NCI-H82 treated with DMSO at 0.1 percent for 48 hours (cell line): ENCODE results near the gene APIP.

Experiments used
- DNase-seq: peaks from one replicate; lab custom pipeline; 2025; ENCODE audit not compliant: unreplicated experiment; lab: John Stamatoyannopoulos, UW

Gene APIP

GRCh38 chr11:34844463-34845112 is 71.6 kb downstream of the APIP start:
- DNase-seq, result no peak

- DNase-seq, result no peak
Observed at GRCh38 chr11:34843271-34843670, 72.9 kb downstream of the APIP start.

GRCh38 chr11:34840736-34841386 is 75.3 kb downstream of the APIP start:
- DNase-seq, result no peak

- no peak for DNase-seq
Observed at GRCh38 chr11:34839969-34840368, 76.2 kb downstream of the APIP start.

GRCh38 chr11:34836958-34837856 is 79.0 kb downstream of the APIP start:
- no peak for DNase-seq

GRCh38 chr11:34833602-34834001 is 82.6 kb downstream of the APIP start:
- DNase-seq, result no peak
